ELF-1 (cell line): ENCODE data around the gene GZMM.

Source experiments
- DNase-seq: peaks from one replicate; pipeline ENCODE4 v3.0.0-alpha.2; 2016; ENCODE audit warnings: low read depth, low spot score

Gene GZMM

DNA sequence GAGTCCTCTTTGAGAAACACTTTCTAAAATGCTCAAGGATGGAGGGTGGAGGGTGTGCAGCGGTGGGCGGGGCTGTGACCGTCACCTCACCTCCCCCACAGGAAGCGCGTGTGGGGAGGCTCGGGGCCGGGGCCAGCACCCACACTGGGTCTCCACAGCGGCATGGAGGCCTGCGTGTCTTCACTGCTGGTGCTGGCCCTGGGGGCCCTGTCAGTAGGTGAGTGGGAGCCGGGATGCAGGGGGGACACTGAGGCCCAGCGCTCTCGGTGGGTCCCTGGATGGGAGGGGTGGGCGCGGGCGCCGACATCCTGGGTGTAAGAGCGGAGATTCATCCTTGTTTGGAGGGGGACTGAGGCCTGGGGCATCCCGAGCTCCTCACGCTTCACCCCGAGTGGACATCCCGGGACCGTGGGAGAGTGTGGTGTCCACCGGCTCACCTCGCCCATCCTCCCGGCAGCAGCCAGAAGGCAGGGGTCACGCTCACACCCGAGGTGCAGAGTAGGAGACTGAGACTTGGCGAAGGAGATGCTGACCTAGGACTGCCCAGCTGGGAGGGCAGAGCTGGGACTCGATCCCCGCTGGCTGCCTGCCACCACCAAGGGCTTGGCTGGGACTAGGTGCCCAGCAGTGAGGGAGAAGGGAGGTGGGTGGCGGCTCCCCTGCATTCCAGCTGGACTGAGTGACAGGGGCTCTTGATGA is at the start of gene GZMM:
TSS of gene GZMM (plus strand) at position 144 of the 699 bp plus-strand sequence. CDS start at position 163, 19 bp downstream.
- DNase-seq, result no peak

DNA sequence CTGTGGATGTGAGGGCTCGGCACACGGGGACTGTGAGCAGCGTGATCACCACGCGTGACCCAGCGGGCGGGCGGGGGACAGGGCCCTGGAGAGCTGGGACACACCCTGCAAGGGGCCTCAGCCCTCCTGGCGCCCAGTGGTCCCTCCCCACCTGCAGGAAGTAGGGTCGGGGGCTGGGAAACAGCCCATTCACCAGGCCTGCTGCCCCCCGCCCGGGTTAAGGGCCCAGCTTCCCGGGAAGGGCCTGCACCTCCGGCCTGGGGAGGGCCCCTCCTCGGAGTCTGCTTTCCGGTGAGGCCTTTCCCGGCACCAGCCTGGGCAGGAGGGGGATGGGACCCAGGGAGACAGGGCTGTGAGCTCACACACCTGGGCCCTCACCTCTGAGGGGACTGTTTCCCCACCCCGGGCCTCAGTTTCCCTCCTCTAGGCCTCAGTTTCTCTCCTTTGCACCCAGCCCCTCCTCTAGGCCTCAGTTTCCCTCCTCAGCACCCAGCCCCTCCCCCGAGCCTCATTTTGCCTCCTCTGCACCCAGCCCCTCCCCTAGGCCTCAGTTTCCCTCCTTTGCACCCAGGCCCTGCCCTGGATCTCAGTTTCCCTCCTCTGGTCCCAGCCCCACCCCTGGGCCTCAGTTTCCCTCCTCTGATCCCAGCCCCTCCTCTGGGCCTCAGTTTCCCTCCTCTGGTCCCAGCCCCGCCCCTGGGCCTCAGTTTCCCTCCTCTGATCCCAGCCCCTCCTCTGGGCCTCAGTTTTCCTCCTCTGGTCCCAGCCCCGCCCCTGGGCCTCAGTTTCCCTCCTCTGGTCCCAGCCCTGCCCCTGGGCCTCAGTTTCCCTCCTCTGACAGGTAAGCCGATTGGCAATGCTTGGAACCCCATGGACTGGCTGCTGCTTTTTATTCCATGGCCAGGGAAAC is 49.4 kb upstream of the GZMM start:
- DNase-seq, result no peak

DNA sequence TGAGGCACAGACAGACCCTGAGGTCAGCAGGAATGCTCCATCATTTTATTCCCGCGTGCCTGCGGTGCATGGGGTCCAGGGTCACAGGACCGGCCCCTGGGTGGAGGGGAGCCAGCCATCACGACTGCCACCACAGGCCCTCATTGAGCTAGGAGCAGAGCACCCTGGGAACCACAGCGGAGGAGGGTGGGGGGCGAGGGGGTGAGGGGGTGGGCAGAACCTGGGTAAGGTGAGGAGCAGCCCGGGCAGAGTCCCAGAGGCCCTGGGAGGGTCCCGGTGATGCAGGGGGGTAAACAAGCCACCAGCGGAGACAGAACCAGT is 48.8 kb upstream of the GZMM start:
- DNase-seq, result no peak

DNA sequence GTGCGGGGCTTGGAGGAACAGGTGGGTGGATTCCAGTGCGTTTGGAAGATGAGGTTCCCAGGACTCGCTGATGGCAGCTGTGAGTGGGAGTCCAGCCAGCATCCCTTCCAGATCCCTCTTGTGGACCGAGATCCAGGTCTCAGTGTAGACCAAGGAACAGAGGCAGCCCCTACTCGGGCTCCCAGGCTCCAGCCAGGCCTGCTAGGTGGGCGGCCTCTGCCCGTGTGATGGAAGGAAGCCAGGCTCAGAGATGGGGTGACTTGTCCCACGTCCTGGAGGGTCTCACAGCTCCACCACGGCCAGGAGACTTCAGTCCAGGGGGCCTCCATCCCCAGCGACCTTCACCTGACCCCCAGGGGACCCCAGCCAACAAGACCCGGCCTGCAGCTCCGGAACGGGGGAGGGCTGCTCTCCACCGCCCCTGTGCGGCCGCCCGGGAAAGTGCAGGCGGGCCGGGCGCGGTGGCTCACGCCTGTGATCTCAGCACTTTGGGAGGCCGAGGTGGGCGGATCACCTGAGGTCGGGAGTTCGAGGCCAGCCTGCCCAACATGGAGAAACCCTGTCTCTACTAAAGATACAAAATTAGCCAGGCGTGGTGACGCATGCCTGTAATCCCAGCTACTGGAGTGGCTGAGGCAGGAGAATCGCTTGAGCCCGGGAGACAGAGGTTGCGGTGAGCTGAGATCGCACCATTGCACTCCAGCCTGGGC is 48.3 kb upstream of the GZMM start:
- peak; percentile 90 for DNase-seq

DNA sequence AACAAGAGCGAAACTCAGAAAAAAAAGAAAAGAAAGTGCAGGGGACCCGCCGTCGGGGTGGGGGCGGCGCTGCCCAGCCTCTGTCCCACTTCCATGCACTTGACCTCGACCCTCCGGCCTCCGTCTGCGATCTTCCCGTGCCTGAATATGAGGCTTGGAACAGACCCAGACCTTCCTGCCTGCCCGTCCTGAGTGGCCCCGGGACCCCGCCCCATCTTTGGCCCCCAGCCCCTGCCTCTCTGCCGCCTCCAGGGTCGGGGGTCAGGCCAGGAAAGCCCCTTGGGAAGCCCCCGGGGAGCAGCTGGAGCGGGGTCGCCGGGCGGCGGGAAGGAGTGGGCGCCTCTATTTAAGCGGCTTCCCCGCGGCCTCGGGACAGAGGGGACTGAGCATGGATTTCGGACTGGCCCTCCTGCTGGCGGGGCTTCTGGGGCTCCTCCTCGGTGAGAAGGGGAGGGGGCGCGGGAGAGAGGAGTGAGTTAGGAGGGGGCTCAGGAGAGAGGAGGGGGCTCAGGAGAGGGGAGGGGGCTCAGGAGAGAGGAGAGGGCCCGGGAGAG is 47.7 kb upstream of the GZMM start, which contains the start of gene MADCAM1:
TSS of gene MADCAM1 (plus strand) at position 375 of the 554 bp plus-strand sequence. CDS start at position 389, 14 bp downstream.
- DNase-seq, result no peak

DNA sequence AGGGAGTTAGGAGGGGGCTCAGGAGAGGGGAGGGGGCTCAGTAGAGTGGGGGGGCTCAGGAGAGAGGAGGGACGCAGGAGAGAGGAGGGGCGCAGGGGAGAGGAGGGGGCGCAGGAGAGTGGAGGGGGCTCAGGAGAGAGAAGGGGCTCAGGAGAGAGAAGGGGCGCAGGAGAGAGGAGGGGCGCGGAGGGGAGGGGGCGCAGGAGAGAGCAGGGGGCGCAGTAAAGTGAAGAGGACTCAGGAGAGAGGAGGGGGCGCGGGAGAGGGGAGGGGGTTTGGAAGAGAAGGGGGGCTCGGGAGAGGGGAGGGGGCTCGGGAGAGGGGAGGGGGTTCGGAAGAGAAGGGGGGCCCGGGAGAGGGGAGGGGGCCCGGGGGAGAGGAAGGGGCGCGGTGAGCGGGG is 46.9 kb upstream of the GZMM start:
- no peak for DNase-seq

DNA sequence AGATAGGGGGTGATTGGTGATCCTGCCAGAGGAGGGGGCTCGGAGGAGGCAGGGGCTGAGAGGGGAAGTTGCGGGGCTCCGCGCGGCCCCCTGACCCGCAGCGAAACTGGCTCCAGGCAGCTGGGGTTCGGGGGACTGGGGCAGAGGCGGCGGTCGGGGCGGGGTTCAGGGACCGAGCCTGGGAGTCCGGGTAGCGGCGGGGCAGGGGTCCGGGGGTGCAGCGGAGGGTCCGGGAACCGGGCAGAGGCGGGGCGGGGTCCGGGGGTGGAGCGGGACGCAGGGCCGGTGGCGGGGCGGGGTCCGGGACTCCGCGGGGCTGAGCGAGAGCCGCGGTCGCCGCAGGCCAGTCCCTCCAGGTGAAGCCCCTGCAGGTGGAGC is 46.4 kb upstream of the GZMM start:
- no peak for DNase-seq

DNA sequence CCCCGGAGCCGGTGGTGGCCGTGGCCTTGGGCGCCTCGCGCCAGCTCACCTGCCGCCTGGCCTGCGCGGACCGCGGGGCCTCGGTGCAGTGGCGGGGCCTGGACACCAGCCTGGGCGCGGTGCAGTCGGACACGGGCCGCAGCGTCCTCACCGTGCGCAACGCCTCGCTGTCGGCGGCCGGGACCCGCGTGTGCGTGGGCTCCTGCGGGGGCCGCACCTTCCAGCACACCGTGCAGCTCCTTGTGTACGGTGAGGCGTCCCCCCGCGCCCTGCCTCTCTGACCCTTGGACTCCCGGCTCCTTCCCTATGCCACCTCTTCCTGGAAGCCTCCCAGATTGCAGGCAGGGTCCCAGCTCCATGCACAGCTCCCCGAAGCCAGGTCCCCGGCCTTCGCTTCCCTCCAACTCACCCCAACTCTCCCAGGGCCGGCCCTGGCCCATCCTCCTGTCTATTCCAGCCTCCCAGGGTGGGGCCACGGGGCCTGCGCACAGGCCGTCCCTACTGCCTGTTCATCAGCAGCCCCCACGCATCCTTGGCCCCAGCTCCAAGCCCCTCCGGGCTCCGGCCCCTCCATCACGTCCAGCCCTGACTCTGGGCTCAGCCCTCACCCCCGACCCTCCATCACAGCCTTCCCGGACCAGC is 45.9 kb upstream of the GZMM start:
- no peak for DNase-seq

DNA sequence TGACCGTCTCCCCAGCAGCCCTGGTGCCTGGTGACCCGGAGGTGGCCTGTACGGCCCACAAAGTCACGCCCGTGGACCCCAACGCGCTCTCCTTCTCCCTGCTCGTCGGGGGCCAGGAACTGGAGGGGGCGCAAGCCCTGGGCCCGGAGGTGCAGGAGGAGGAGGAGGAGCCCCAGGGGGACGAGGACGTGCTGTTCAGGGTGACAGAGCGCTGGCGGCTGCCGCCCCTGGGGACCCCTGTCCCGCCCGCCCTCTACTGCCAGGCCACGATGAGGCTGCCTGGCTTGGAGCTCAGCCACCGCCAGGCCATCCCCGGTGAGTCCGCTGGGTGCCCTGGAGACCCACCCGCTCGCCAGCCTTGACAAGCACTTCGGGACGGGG is 45.4 kb upstream of the GZMM start:
- DNase-seq, result no peak

DNA sequence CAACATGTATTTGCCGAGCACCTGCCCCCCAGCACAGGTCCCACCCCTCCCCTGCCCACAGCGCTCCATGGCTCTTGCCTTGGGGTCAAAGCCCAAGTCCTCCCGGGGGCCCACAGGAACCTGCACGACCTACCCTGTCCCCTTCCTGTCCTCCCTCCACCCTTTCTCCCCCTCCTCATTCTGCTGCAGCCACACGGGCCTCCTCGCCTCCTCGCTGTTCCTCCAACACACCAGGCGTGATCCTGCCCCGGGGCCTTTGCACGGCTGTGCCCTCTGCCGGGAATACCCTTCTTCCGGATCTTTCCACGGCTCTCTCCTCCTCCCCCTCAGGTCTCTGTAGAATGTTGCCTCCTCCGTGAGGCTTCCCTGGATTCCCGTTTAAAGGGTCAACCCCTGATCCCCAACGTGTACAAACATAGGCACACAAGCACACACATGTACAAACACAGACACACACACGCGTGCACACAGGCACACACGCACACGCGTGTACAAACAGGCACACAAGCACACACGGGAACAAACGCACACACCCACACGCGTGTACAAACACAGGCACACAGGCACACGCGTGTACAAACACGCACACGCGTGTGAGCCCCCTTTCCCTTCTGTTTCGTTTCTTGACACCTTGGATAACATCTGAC is 44.8 kb upstream of the GZMM start:
- no peak for DNase-seq

DNA sequence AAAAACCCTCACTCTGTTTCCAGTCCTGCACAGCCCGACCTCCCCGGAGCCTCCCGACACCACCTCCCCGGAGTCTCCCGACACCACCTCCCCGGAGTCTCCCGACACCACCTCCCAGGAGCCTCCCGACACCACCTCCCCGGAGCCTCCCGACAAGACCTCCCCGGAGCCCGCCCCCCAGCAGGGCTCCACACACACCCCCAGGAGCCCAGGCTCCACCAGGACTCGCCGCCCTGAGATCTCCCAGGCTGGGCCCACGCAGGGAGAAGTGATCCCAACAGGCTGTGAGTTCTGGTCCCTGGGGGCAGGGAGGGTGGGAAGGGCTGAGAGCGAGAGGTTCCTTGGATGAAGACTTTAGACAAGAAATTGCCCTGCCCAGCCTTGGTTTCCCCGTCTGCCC is 42.2 kb upstream of the GZMM start:
- no peak for DNase-seq

DNA sequence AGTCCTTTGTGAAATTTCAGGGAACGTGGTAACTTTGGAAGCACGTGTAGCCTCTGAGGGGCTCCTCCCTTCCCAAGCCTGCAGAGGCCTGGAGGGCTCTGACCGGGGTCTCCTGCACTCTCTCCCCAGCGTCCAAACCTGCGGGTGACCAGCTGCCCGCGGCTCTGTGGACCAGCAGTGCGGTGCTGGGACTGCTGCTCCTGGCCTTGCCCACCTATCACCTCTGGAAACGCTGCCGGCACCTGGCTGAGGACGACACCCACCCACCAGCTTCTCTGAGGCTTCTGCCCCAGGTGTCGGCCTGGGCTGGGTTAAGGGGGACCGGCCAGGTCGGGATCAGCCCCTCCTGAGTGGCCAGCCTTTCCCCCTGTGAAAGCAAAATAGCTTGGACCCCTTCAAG is 39.2 kb upstream of the GZMM start:
- no peak for DNase-seq

DNA sequence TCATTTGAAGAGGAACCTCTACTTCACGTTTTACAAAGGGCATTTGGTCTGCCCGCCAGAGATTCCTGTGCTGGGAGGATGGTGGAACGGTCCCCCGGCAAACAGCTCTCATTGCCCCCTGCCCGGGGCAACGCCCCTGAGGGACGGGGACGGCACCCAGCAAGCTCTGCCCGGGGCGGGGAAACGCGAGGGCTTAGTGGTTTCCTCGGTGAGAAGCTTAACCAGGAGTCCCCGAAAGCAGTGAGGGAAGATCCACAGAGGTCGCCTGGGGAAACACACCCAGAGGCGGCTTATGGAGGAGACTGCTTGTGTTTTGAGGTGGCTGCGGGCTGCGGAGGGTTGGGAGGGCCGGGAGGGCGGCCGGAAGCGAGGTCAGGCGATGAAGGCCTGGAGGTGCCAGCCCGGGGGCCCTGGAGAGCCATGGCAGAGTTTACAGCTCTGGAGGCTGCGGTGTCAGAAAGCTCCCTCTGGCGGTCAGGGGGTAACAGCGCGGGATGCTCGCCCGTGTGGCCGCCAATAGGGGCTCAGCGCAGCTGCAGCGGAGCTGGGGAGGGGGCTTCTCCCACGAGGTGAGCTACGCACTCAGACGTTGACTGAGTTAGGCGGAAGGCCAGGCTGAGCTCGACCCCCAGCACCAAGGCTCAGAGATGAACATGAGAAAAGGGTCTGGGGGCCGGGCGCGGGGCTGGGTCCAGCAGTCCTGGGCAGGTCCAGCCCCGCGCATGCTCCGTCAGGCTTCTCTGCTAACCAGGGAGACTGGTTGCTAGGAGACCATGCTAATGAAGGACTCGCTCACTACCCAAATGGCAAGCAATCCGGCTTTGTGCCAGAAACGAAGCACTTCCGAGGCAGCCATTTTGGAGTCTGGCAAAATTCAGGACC is 37.2 kb upstream of the GZMM start:
- peak; percentile 98 for DNase-seq

DNA sequence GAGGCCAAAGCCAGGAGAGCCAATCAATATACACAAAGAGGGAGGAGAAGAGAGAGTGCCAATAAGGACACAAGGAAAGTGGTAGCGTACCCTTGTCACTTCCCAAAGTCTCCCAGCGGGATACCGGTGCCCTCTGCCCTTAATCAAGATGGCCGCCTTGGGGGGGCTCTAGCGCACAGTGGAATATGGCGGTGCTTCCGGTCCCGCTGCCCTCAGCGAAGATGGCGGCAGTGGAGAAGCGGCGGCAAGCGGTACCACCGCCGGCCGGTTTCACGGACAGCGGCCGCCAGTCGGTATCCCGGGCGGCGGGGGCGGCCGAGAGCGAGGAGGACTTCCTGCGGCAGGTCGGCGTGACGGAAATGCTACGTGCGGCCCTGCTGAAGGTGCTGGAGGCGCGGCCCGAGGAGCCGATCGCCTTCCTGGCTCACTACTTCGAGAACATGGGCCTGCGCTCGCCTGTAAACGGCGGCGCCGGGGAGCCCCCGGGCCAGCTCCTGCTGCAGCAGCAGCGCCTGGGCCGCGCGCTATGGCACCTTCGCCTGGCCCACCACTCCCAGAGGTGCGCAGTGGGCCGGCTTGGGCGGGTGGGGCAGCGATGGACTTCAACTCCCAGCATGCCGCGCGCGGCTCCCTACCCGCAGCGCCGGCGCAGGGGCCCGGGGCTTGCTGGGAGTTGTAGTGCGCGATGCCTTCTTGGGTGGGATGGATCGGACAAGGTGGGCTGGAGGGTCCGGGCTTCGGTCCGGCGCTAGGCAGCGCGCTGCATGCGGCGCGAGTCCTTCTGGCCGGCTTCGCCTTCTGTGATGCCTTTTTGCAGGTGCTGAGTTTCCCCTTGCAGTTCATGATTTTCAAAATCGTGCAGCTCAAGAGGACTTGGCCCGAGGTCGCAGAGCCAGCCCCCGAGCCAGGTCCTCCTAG is 36.3 kb upstream of the GZMM start, which contains the start of gene TPGS1:
TSS of gene TPGS1 (plus strand) at position 212 of the 918 bp plus-strand sequence. CDS start at position 222, 10 bp downstream.
- DNase-seq, result peak; percentile 99

DNA sequence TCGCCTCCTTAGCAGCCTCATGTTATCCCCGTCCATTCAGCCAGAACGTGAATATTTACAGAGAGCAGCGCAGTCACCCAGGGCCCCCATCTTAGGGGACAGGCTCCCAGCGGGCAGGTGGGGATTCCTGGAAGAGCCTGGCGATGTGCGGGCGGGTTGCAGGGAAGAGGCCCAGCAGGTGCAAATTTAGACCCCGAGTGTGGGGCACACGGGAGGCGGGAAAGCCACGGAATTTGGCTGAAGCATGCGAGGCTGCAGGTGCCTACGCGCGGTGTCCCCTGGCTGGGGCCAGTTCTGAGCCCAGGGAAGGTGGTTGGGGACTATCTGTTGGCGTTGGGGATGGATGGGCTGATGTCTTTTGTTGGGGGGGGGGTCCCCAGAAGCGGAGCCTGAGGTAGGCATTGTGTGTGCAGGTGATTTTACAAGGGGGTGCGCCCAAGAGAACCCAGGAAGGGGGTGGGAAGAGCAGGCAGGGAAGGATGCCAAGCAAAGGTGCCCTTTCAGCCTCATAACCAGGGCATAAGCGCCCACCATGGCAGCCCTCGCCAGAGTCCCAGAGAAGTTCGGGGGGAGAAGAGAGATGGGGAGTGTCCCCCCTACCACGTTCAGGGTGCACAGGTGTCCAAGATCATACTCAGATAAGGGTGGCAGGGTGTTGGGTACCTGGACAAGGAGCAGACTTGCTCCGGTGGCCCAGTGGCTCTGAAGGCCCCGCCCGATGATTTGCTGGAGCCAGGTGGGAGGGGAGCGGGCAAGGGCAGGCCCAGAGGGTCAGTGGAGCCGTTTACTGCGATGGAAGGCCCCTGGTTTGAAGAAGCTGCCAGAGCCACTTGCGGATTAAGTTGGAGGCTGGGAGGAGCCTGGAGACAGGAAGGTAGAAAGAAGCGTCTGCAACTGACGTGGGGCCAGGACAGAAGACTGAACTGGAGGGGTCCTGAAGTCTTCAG is 35.4 kb upstream of the GZMM start:
- DNase-seq, result no peak

DNA sequence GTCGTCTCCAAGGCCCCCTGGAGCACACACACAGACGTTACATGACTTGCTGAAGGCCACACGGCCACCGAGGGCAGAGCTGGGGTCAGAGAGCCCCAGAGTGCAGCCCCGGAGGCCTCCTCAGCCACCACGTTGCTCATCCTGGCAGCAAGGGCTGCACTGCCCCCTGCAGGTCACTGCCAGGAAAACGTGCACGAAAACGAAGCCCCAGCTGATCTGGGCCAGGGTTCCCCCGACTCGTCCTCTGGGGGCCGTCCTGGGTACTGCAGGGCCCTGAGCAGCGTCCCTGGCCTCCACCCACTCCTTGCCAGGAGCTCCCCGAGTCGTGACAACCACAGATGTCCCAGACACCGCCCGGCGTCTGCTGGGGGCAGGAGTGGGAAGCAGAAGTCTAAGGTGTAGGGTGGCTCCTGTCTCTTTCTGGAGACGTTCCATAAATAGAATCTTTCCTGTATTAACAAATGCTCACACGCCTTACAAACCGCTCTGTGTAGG is 33.2 kb upstream of the GZMM start:
- DNase-seq, result peak; percentile 98

DNA sequence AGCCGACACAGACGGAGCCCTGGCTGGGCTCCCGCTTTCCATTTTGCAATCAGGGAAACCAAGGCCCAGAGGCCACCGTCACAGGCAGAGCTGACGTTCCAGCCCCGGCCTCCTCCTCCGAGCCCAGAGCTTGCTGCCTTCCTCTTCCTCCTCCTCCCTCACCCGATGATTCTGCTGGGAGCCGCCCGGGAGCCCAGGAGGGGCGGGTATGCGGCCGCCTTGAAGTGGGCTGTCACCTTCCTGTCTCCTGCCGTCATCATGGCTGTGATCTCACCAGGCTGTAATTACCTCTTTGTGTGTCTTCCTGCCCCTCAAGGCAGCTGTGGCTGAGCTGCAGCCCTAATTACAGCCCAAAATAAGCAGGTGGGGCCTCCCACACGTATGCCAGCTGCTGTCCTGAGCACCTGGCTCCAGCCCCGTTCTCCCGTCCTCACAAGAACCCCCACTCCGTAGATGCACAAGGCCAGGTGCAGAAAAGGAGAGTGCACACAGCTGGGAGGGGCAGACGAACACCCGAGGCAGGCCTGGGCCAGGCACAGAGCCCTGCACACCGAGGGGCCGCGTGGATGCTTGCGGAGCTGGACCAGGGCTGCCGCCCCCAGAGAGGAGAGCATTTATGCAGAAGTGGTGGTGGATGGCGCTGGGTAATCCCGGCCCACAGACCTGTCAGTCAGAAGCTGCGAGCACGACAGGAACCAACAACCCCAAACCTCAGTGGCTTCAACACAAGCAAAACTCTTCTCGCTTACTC is 32.6 kb upstream of the GZMM start:
- DNase-seq, result peak; percentile 95
